MM.1S (cell line): ENCODE data around the gene OR56A1.
A peak's percentile ranks its signal among the peaks of the same experiment; 100 is the strongest.

ENCODE experiments used
- DNase-seq: peaks from one replicate; pipeline ENCODE4 v3.0.0-alpha.2; 2015
- H2AFZ ChIP-seq: fragments of 300-600 bp; sonication (generic); 2 replicates; pipeline ENCODE4 v1.6.0; 2016; ENCODE audit warnings: antibody characterized with exemption, low read length
- H3F3A ChIP-seq: fragments of 300-600 bp; sonication (generic); 2 replicates; pipeline ENCODE4 v1.6.1; 2016; ENCODE audit warnings: mild to moderate bottlenecking, antibody characterized with exemption, low read length, moderate library complexity, mixed read lengths; ENCODE audit not compliant: insufficient read depth
- H3K27ac ChIP-seq: fragments of 300-600 bp; sonication (generic); 2 replicates; pipeline ENCODE4 v1.5.1; 2016; ENCODE audit warnings: mild to moderate bottlenecking, low read length
- H3K27me3 ChIP-seq: fragments of 300-600 bp; sonication (generic); replicated peaks from 2 replicates; pipeline ENCODE4 v1.6.0; 2016; ENCODE audit warnings: low read length; ENCODE audit not compliant: insufficient read depth
- H3K36me3 ChIP-seq: fragments of 300-600 bp; sonication (generic); replicated peaks from 2 replicates; pipeline ENCODE4 v1.6.1; 2016; ENCODE audit warnings: mild to moderate bottlenecking, low read length, mixed read lengths; ENCODE audit not compliant: insufficient read depth
- H3K4me1 ChIP-seq: fragments of 300-600 bp; sonication (generic); 2 replicates; pipeline ENCODE4 v1.6.1; 2016; ENCODE audit warnings: low read length, mixed read lengths
- H3K4me2 ChIP-seq: fragments of 300-600 bp; sonication (generic); 2 replicates; pipeline ENCODE4 v1.6.0; 2016; ENCODE audit warnings: low read depth, low read length
- H3K4me3 ChIP-seq: fragments of 300-600 bp; sonication (generic); 2 replicates; pipeline ENCODE4 v1.5.1; 2016; ENCODE audit warnings: low read length, mixed read lengths
- H3K79me2 ChIP-seq: fragments of 300-600 bp; sonication (generic); 2 replicates; pipeline ENCODE4 v1.6.1; 2016; ENCODE audit warnings: mixed run types, low read length, mixed read lengths
- H3K9ac ChIP-seq: fragments of 300-600 bp; sonication (generic); 2 replicates; pipeline ENCODE4 v1.6.1; 2016; ENCODE audit warnings: low read length, mixed read lengths
- H3K9me2 ChIP-seq: fragments of 300-600 bp; sonication (generic); replicated peaks from 2 replicates; pipeline ENCODE4 v1.6.1; 2016; ENCODE audit warnings: mild to moderate bottlenecking, low read length, mixed read lengths; ENCODE audit not compliant: insufficient read depth
- H3K9me3 ChIP-seq: fragments of 300-600 bp; sonication (generic); replicated peaks from 2 replicates; pipeline ENCODE4 v1.6.1; 2016; ENCODE audit warnings: mild to moderate bottlenecking, low read length, mixed read lengths; ENCODE audit not compliant: insufficient read depth
- H4K20me1 ChIP-seq: fragments of 300-600 bp; sonication (generic); 2 replicates; pipeline ENCODE4 v1.6.1; 2016; ENCODE audit warnings: mild to moderate bottlenecking, low read length, moderate library complexity, mixed read lengths; ENCODE audit not compliant: insufficient read depth
- EZH2 ChIP-seq: fragments of 300-600 bp; sonication (generic); optimal IDR thresholded peaks from 2 replicates; pipeline ENCODE3; 2017; ENCODE audit warnings: low read depth, mild to moderate bottlenecking, antibody characterized with exemption, low read length, mixed read lengths
- EZH2phosphoT487 ChIP-seq: fragments of 300-600 bp; sonication (generic); IDR thresholded peaks from 2 replicates; pipeline ENCODE4 v1.6.1; 2018; ENCODE audit warnings: antibody characterized with exemption, low read length
- TF ChIP-seq, protein P1 (sequence below): fragments of 300-600 bp; sonication (generic); IDR thresholded peaks from 2 replicates; pipeline ENCODE4 v1.5.1; 2016; ENCODE audit warnings: antibody characterized with exemption, low read length, mixed read lengths

Gene OR56A1

DNA sequence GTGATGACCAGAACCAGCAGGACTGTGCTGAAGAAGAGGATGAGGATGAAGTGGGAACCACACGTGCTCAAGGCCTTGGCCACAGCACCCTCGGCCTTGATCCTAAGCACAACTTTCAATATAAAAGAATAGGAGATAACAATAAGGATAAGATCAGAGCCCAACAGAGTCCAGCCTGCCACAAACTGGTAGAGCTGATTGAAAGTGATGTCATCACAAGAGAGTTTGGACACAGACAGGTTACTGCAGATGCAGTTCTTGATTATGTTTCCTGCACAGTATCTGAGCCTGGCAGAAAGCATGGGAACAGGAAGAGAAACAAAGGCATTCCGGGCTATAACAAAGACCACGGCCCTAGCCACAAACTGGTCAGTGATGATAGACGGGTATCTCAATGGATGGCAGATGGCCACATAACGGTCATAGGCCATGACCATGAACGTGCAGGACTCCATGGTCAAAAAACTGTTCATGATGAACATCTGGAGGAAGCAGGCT lies 28.3 kb downstream of the OR56A1 start:
- H3K27me3 ChIP-seq: no peaks in the 10 kb centered on the region
- no peak for DNase-seq
- no peak overlapping the region for H3K4me2 ChIP-seq
- H3K4me1 ChIP-seq: no peaks in the 10 kb centered on the region
- H3K9me3 ChIP-seq: no peaks in the 10 kb centered on the region
- no peaks in the 10 kb centered on the region for H4K20me1 ChIP-seq
- H3K27ac ChIP-seq: no peak overlapping the region
- H3K9ac ChIP-seq: no peak overlapping the region
- no peak overlapping the region for H2AFZ ChIP-seq
- H3K36me3 ChIP-seq: no peaks in the 10 kb centered on the region
- TF ChIP-seq, protein P1, sequence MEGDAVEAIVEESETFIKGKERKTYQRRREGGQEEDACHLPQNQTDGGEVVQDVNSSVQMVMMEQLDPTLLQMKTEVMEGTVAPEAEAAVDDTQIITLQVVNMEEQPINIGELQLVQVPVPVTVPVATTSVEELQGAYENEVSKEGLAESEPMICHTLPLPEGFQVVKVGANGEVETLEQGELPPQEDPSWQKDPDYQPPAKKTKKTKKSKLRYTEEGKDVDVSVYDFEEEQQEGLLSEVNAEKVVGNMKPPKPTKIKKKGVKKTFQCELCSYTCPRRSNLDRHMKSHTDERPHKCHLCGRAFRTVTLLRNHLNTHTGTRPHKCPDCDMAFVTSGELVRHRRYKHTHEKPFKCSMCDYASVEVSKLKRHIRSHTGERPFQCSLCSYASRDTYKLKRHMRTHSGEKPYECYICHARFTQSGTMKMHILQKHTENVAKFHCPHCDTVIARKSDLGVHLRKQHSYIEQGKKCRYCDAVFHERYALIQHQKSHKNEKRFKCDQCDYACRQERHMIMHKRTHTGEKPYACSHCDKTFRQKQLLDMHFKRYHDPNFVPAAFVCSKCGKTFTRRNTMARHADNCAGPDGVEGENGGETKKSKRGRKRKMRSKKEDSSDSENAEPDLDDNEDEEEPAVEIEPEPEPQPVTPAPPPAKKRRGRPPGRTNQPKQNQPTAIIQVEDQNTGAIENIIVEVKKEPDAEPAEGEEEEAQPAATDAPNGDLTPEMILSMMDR: no peak
- TF ChIP-seq EZH2: no peak
- no peak for TF ChIP-seq EZH2phosphoT487
- H3K79me2 ChIP-seq: no peaks in the 10 kb centered on the region
- no peak overlapping the region for H3K4me3 ChIP-seq
- H3K9me2 ChIP-seq: no peaks in the 10 kb centered on the region
- H3F3A ChIP-seq: no peaks in the 10 kb centered on the region

DNA sequence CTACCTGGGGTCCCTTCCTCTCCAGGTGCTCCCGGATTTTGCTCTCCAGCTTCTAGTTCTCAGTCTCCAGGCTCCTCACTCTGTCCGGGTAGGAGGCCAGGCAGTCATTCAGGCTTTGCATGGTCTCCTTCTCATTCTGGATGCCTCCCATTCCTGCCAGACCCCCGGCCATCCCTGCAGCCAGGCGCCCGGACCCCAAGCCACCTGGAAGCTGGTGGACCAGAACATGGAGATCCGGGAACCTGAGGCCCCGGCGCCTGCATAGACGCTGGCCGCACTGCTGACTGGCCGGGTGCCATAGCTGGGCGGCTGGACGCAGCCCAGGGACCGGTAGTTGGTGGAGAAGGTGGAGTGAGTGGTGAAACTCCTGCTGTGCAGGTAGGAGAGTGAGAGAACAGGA lies 35.8 kb downstream of the OR56A1 start:
- no peaks in the 10 kb centered on the region for H3F3A ChIP-seq
- H2AFZ ChIP-seq: no peak overlapping the region
- H3K4me3 ChIP-seq: no peak overlapping the region
- H3K9ac ChIP-seq: no peak overlapping the region
- no peak overlapping the region for H3K27ac ChIP-seq
- H3K4me1 ChIP-seq: no peaks in the 10 kb centered on the region
- TF ChIP-seq EZH2 (no peak), EZH2phosphoT487 (no peak)
- TF ChIP-seq, protein P1: no peak
- no peak overlapping the region for H3K4me2 ChIP-seq
- H4K20me1 ChIP-seq: no peaks in the 10 kb centered on the region
- DNase-seq: no peak
- no peaks in the 10 kb centered on the region for H3K36me3 ChIP-seq
- H3K79me2 ChIP-seq: no peaks in the 10 kb centered on the region
- H3K9me3 ChIP-seq: no peaks in the 10 kb centered on the region
- H3K9me2 ChIP-seq: no peaks in the 10 kb centered on the region
- H3K27me3 ChIP-seq: no peaks in the 10 kb centered on the region

DNA sequence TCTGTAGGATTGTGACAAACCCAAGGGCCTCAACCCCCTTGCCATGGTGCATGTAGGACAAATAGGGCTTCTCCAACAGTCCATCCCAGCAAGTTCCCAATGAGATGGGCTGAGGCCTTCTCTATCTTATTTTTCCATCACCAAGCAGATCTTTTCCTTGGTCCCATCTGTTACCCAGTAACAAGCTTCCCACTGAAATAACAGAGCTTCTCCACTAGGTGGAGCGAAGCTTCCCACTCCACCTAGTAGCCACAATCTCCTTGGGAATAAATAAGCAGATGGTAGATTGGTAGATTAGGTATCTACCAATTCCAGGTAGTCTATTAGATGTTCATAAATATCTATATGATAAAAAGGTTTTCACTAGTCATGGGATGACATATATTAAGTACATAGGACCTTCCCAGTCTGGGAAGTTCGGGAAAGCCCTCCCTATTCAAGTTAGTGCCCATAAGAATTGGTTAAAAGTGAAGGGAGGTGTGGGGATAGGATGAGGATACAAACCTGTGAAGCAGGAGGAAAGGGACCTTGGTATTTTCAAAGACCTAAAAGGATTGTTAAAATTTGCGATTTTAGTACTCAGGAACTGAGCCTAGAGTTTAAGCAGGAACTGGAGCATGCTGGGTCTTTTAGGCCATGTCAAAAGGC lies 37.8 kb downstream of the OR56A1 start:
- DNase-seq: peak; percentile 22
- Histone ChIP-seq H3K36me3 (no peaks in the 10 kb centered on the region), H4K20me1 (no peaks in the 10 kb centered on the region), H3K4me2 (no peak overlapping the region), H3K4me3 (no peak overlapping the region), H3K27me3 (no peaks in the 10 kb centered on the region), H3K9me3 (no peaks in the 10 kb centered on the region), H3K4me1 (no peaks in the 10 kb centered on the region), H3K27ac (no peak overlapping the region), H3K79me2 (no peaks in the 10 kb centered on the region), H3K9me2 (no peaks in the 10 kb centered on the region), H3K9ac (no peak overlapping the region), H2AFZ (no peak overlapping the region), H3F3A (no peaks in the 10 kb centered on the region)
- TF ChIP-seq, protein P1: peak; percentile 57
- no peak for TF ChIP-seq EZH2phosphoT487
- no peak for TF ChIP-seq EZH2
